ENCODE results near the gene NDUFA12.

Gene NDUFA12

GRCh38 chr12:94972795-94973194, 30.7 kb downstream of the NDUFA12 start:
- TF ChIP-seq CTCF (IDR thresholded peaks at IDR 0.05) = no peak
- Histone ChIP-seq H3K36me3 (peaks cover 6% of the 10 kb centered on the region), H3K4me1 (ENCODE audit: control insufficient read depth in 1 of 2, insufficient read depth in 1 of 2, low read depth in 1 of 2, low read length in 1 of 2) (no peaks in the 10 kb centered on the region), H3K4me3 (ENCODE audit: low read depth in 1 of 2, low read length in 1 of 2) (no peak overlapping the region), H3K27me3 (no peaks in the 10 kb centered on the region), H3K27ac (no peak overlapping the region), H3K9me3 (no peaks in the 10 kb centered on the region)

GRCh38 chr12:94971923-94972322, 31.6 kb downstream of the NDUFA12 start:
- no peak for TF ChIP-seq CTCF (IDR thresholded peaks at IDR 0.05)
- Histone ChIP-seq H3K9me3 (no peaks in the 10 kb centered on the region), H3K4me3 (ENCODE audit: low read depth in 1 of 2, low read length in 1 of 2) (no peak overlapping the region), H3K27ac (no peak overlapping the region), H3K4me1 (ENCODE audit: control insufficient read depth in 1 of 2, insufficient read depth in 1 of 2, low read depth in 1 of 2, low read length in 1 of 2) (no peaks in the 10 kb centered on the region), H3K27me3 (no peaks in the 10 kb centered on the region), H3K36me3 (peaks cover 6% of the 10 kb centered on the region)

DNA sequence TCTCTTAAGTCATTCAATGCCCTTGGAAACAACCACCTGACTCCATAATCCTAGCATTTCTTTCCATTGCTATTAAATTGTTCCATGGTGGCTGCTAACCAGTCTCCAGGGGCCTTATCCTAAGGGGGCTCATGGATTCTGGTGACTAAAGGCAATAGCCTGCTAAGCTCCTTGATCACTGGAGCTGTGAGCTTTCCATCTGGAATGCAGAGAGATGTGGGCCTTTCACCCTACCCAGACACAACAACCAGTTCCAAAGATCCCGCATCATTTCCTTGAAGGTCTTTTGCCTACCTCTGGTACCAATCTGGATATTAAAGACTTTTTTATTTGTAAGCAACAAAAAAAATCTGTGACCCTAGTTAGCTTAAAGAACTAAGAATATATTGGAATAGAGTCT, 32.9 kb downstream of the NDUFA12 start:
- Histone ChIP-seq H3K4me1 (ENCODE audit: control insufficient read depth in 1 of 2, insufficient read depth in 1 of 2, low read depth in 1 of 2, low read length in 1 of 2) (no peaks in the 10 kb centered on the region), H3K36me3 (peaks cover 6% of the 10 kb centered on the region), H3K4me3 (ENCODE audit: low read depth in 1 of 2, low read length in 1 of 2) (no peak overlapping the region)

GRCh38 chr12:94969424-94969823, 34.1 kb downstream of the NDUFA12 start:
- Histone ChIP-seq H3K4me1 (ENCODE audit: control insufficient read depth in 1 of 2, insufficient read depth in 1 of 2, low read depth in 1 of 2, low read length in 1 of 2) (no peaks in the 10 kb centered on the region), H3K36me3 (peaks cover 6% of the 10 kb centered on the region), H3K9me3 (no peaks in the 10 kb centered on the region), H3K27me3 (no peaks in the 10 kb centered on the region), H3K27ac (no peak overlapping the region), H3K4me3 (ENCODE audit: low read depth in 1 of 2, low read length in 1 of 2) (no peak overlapping the region)
- no peak for TF ChIP-seq CTCF (IDR thresholded peaks at IDR 0.05)

More for the DNA sequence above, 32.9 kb downstream of the NDUFA12 start:
- no peaks in the 10 kb centered on the region for H3K27me3 ChIP-seq
- H3K27ac ChIP-seq = no peak overlapping the region
- no peaks in the 10 kb centered on the region for H3K9me3 ChIP-seq
- no peak for TF ChIP-seq CTCF (IDR thresholded peaks at IDR 0.05)

- no peaks in the 10 kb centered on the region for H3K4me1 ChIP-seq (ENCODE audit: control insufficient read depth in 1 of 2, insufficient read depth in 1 of 2, low read depth in 1 of 2, low read length in 1 of 2)
- no peak for TF ChIP-seq CTCF (IDR thresholded peaks at IDR 0.05)
- peaks cover 3% of the 10 kb centered on the region for H3K36me3 ChIP-seq
- H3K27ac ChIP-seq = no peak overlapping the region
- H3K27me3 ChIP-seq = no peaks in the 10 kb centered on the region
- H3K4me3 ChIP-seq (ENCODE audit: low read depth in 1 of 2, low read length in 1 of 2) = no peak overlapping the region
- no peaks in the 10 kb centered on the region for H3K9me3 ChIP-seq
These were observed 37.4 kb downstream of the NDUFA12 start for GRCh38 chr12:94965982-94966630.

Data from neutrophil (primary cell).